ENCODE results near the gene ALDH2.
"Not testable (repeated sequence)": the region's sequence is repeated elsewhere in the genome, so short reads cannot be mapped to it uniquely, and the experiment has no call there.

Gene ALDH2

GRCh38 chr12:111835531-111836181, 68.9 kb downstream of the ALDH2 start:
- not testable (repeated sequence) for H3K4me3 ChIP-seq (replicated peaks in 1 of 2; ENCODE audit: low read depth in 2 of 2, low read length in 2 of 2); DNase-seq (ENCODE audit: low read depth in 2 of 2)

DNA sequence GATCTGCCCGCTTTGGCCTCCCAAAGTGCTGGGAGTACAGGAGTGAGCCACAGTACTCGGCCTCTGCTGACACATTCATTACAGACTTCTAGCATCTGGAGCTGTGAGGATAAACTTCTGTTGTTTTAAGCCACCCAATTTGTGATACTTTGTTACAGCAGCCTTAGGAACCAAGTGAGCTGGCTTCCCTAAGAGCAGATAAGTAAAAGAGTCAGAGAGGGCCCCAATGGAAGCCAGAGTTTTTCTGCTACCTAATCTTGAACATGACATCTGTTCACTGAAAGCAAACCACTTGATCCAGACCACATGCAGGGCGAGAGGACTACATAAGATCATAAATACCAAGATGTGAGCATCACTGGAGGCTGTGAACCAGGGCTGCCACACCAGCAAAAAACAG, 71.6 kb downstream of the ALDH2 start:
- DNase-seq (ENCODE audit: low read depth in 2 of 2) = no peak
- no peak for TF ChIP-seq CTCF (IDR thresholded peaks at IDR 0.05; ENCODE audit: low read depth, low read length)
- H3K4me3 ChIP-seq (replicated peaks in 1 of 2; ENCODE audit: low read depth in 2 of 2, low read length in 2 of 2) = no peak overlapping the region

DNA sequence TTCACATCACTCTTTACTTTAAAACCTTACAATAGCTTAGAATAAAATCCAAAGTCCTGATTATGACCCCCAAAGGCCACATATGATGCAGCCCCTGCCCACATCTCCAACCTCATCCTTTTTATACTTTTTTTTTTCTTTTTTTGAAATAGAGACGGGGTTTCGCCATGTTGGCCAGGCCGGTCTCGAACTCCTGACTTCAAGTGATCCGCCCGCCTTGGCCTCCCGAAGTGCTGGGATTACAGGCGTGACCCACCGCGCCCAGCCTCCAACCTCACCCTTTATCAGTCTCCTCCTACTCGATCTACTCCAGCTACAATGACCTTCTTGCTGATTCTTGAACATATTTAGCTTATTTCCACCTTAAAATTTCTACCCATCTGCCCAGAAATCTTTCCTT, 74.1 kb downstream of the ALDH2 start:
- no peak for DNase-seq (ENCODE audit: low read depth in 2 of 2)
- peak overlapping the region; percentile 66 to 97 for H3K4me3 ChIP-seq (replicated peaks in 1 of 2; ENCODE audit: low read depth in 2 of 2, low read length in 2 of 2)
- no peak for TF ChIP-seq CTCF (IDR thresholded peaks at IDR 0.05; ENCODE audit: low read depth, low read length)

- peak overlapping the region; percentile 66 to 97 for H3K4me3 ChIP-seq (replicated peaks in 1 of 2; ENCODE audit: low read depth in 2 of 2, low read length in 2 of 2)
- DNase-seq (ENCODE audit: low read depth in 2 of 2) = peak in 1 of 2 donors; percentile 9
- no peak for TF ChIP-seq CTCF (IDR thresholded peaks at IDR 0.05; ENCODE audit: low read depth, low read length)
These were observed 74.6 kb downstream of the ALDH2 start for GRCh38 chr12:111841236-111841749.

GRCh38 chr12:111841750-111842555, 75.2 kb downstream of the ALDH2 start, which contains the start of gene MAPKAPK5:
TSS of gene MAPKAPK5 (plus strand) at chr12:111842228. CDS start at chr12:111842734, 506 bp downstream.
- H3K4me3 ChIP-seq (replicated peaks in 1 of 2; ENCODE audit: low read depth in 2 of 2, low read length in 2 of 2) = peak within 1 kb of the TSS; percentile 66 to 97
- no peak for TF ChIP-seq CTCF (IDR thresholded peaks at IDR 0.05; ENCODE audit: low read depth, low read length)
- DNase-seq (ENCODE audit: low read depth in 2 of 2) = peak; percentile 96

GRCh38 chr12:111842556-111843396, 76.0 kb downstream of the ALDH2 start:
- peak overlapping the region; percentile 66 to 97 for H3K4me3 ChIP-seq (replicated peaks in 1 of 2; ENCODE audit: low read depth in 2 of 2, low read length in 2 of 2)
- TF ChIP-seq CTCF (IDR thresholded peaks at IDR 0.05; ENCODE audit: low read depth, low read length) = no peak
- DNase-seq (ENCODE audit: low read depth in 2 of 2) = peak; percentile 9 to 22

All from cardiac fibroblast (primary cell).